HG03039 (cell line): ENCODE measurements around the gene PUS7.
"Not testable (repeated sequence)": the region's sequence is repeated elsewhere in the genome, so short reads cannot be mapped to it uniquely, and the experiment has no call there.

ENCODE experiments used
- ATAC-seq: cut with Tn5 transposase; IDR thresholded peaks from one replicate; pipeline ENCODE4 v1.9.1; 2021; ENCODE audit warnings: mild to moderate bottlenecking, moderate library complexity; ENCODE audit not compliant: unreplicated experiment

The PUS7 gene

GRCh38 chr7:105521717-105522463 lies at the start of gene PUS7:
PUS7 (minus strand) TSS chr7:105522271; CDS start chr7:105508512, 13,759 bp downstream.
- ATAC-seq = peak; percentile 83

- no peak for ATAC-seq
These were observed 45.8 kb upstream of the PUS7 start for GRCh38 chr7:105567821-105568220.

DNA sequence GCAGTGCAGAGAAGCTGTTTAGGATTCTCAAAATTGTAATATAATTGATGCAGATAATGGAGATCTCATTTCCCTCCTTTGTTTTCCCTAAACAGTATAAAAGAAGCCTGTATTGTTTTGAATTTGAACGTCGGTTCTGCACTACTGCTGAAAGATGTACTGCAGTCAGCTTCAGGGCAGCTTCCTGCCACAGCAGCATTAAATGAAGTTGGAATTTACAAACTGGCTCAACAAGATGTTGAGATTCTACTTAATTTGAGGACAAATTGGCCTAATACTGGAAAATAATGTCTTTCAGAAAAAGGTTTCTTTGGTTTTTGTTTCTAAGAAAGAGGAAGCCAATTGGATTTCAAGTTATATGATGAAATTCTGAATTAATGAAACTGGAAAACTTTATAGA lies 45.0 kb upstream of the PUS7 start:
- no peak for ATAC-seq

GRCh38 chr7:105565190-105565589 lies 43.1 kb upstream of the PUS7 start:
- no peak for ATAC-seq

- ATAC-seq = no peak
These were observed 37.9 kb upstream of the PUS7 start for GRCh38 chr7:105559926-105560325.

DNA sequence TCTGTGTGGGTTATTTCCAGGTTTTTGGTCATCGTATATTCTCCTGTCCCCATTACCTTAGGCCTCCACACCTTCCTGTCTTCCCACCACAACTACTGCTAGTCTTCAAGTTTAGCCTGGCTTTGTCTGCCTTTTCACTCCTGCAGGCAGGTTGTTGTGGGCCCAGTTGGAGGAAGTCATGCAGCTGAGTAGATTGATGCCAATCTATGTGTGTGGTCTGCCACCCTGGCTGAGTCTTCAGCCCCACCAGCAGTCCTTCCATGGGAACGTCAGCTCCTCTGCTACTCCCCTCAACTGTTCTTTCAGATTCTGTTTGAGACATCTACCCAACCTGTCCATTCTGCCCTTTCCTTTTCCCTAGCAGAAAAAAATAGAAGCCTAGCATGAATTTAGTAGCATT lies 16.3 kb upstream of the PUS7 start:
- no peak for ATAC-seq

DNA sequence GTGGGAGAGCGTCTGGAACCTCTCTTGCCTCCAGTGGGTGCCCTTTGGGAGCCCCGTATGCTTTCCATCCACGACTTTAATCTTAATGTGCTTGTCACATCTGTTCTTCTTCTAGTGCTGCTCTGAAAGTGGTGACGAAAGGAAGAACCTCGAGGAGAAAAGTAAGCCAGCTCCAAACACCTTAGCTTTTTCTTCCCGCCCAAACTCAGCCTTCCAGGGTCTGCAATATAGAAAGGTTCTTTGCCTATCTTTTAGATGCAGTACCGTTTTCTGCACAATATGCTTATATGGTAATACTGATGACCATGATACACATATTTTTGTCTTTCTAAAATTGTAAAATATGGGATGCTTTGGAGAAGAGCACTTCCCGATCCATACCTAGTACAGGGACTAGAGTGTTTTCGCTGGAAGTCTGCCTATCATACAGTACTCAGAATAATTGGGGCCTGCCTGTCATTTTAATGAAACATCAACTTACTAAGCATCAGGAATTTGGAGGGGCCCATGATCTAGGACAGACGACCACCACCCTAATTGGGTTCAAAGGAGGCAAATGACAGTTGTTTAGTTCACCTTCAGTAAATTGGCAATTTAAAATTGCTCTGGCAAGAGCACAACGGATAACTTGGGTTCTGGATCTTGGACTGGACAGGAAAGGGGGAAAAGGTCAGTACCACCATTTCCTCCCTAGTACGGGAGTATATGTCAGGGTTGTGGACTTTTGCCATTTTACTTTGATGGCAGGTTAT lies 10.8 kb upstream of the PUS7 start:
- ATAC-seq = no peak

- peak; percentile 95 for ATAC-seq
These were observed 10.0 kb upstream of the PUS7 start, which contains the start of gene RINT1 for GRCh38 chr7:105531792-105532671. RINT1 (plus strand) TSS chr7:105532201; CDS start chr7:105532316, 115 bp downstream.

GRCh38 chr7:105530546-105530945 lies 8.5 kb upstream of the PUS7 start:
- ATAC-seq = no peak

DNA sequence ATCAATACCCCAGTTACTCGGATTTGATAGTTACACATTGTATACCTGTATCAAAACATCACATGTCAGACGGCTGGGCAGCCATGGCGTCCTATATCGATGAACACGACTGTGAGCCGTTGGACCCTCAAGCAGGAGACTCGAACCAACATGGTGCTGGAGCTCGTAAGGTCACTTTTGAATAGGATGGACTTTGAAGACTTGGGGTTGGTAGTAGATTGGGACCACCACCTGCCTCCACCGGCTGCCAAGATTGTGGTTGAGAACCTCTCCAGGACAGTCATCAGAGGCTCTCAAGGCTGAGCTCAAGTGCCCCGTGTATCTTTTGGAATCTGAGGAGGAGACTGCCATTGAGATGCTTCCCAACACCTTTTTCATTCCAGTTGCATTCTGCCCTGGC lies 8.1 kb upstream of the PUS7 start:
- ATAC-seq = no peak

GRCh38 chr7:105527737-105528136 lies 5.7 kb upstream of the PUS7 start:
- not testable (repeated sequence) for ATAC-seq

- ATAC-seq = no peak
These were observed 2.8 kb upstream of the PUS7 start for GRCh38 chr7:105524840-105525239.

DNA sequence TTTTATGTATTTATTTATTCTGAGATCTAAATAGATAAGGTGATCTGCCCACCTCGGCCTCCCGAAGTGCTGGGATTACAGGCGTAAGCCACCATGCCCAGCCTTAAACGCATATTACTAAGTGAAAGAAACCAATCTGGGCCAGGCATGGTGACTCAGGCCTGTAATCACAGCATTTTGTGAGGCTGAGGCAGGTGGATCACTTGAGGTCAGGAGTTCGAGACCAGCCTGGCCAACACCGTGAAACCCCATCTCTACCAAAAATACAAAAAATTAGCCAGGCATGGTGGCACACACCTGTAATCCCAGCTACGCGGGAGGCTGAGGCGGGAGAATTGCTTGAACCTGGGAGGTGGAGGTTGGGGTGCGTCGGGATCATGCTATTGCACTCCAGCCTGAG lies 2.4 kb upstream of the PUS7 start:
- ATAC-seq = not testable (repeated sequence)

- peak; percentile 38 for ATAC-seq
These were observed 899 bp downstream of the PUS7 start for GRCh38 chr7:105521027-105521716.

GRCh38 chr7:105520620-105521019 lies 1.5 kb downstream of the PUS7 start:
- not testable (repeated sequence) for ATAC-seq

GRCh38 chr7:105519353-105519752 lies 2.7 kb downstream of the PUS7 start:
- no peak for ATAC-seq

DNA sequence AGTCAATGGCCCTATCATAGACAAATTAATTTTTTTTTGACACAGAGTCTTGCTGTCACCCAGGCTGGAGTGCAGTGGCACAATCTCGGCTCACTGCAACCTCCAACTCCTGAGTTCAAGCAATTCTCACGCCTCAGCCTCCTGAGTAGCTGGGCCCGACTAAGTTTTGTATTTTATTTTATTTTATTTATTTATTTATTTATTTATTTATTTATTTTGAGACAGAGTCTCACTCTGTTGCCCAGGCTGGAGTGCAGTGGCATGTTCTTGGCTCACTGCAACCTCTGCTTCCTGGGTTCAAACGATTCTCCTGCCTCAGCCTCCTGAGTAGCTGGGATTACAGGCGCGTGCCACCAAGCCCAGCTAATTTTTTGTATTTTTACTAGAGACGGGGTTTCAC lies 6.5 kb downstream of the PUS7 start:
- ATAC-seq = not testable (repeated sequence)

GRCh38 chr7:105512926-105513526 lies 9.0 kb downstream of the PUS7 start:
- ATAC-seq = no peak

- no peak for ATAC-seq
These were observed 9.7 kb downstream of the PUS7 start for GRCh38 chr7:105512415-105512814.

DNA sequence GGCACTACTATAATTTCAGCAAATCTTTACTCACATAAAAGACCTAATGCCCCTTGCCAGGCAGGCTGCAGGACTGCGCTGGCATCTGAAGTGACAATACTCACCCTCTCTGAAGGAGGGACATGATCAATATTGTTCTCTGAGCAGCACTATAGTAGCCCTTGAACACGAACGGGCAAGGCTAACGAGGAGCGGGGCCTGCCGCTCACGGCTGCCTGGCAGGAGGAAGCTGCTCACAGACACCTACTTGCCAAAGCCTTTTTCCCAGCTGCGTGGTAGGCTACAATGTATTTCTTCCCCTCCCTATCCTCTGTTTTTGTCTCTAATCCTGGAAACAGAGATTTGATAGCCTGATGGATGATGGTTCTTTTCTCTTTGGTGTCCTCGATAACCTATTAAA lies 19.9 kb downstream of the PUS7 start:
- no peak for ATAC-seq
